ENCODE results near the gene MBNL2.

MBNL2 gene

DNA sequence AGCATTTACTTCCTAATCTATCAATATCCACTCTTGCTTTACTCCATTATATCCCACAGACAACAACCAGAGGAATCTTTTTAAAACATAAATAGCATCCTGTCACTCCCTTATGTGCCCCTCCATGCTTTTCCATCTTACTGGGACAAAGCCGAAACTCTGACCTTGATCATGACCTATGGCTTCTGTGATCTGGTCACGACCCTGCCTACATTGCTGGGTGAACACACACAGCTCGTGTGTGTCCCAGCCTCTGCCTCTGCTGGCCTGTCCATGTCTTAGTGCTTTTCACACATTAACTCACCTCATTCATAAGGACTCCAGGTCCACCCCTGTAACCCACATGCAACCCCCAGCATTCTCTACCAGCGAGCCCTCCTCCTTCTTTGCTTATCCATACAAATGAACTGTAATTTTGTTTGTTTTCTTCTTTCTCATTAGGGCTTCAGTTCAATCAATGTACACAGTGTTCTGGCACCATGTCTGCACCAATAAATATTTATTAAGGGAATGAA is 115.9 kb downstream of the MBNL2 start:
- no peak for DNase-seq (ENCODE audit: low spot score)
- TF ChIP-seq, protein P1, sequence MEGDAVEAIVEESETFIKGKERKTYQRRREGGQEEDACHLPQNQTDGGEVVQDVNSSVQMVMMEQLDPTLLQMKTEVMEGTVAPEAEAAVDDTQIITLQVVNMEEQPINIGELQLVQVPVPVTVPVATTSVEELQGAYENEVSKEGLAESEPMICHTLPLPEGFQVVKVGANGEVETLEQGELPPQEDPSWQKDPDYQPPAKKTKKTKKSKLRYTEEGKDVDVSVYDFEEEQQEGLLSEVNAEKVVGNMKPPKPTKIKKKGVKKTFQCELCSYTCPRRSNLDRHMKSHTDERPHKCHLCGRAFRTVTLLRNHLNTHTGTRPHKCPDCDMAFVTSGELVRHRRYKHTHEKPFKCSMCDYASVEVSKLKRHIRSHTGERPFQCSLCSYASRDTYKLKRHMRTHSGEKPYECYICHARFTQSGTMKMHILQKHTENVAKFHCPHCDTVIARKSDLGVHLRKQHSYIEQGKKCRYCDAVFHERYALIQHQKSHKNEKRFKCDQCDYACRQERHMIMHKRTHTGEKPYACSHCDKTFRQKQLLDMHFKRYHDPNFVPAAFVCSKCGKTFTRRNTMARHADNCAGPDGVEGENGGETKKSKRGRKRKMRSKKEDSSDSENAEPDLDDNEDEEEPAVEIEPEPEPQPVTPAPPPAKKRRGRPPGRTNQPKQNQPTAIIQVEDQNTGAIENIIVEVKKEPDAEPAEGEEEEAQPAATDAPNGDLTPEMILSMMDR (IDR thresholded peaks at IDR 0.05; ENCODE audit: extremely low read depth, insufficient read depth, missing control alignments) = no peak
- in situ Hi-C loops (cut with MboI; ENCODE audit: low pct_unique_long_range_greater_than_20kb, low sequenced_read_pairs, unreplicated experiment) = no loop called here

DNA sequence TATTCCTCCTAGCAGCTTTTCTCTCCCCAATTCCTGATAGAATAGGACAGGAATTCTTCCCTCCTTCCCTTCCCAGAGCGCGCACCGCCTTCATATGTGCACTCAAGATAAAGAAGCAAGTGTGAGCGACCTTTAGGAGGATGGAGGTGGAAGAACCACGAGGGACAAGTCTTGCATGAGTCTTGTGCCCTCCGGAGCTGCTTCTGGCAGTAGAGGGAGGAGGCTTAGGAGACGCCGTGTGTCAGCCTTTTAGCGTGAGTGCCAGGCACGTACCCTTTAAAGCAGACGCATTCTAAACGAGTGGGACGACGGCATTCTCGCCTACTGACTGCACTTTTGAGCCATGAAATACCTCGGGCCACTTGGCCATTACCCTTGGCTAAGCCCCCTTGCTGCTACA is 116.4 kb downstream of the MBNL2 start:
- no peak for DNase-seq (ENCODE audit: low spot score)
- in situ Hi-C loops (cut with MboI; ENCODE audit: low pct_unique_long_range_greater_than_20kb, low sequenced_read_pairs, unreplicated experiment) = no loop called here
- TF ChIP-seq, protein P1 (IDR thresholded peaks at IDR 0.05; ENCODE audit: extremely low read depth, insufficient read depth, missing control alignments) = no peak

DNA sequence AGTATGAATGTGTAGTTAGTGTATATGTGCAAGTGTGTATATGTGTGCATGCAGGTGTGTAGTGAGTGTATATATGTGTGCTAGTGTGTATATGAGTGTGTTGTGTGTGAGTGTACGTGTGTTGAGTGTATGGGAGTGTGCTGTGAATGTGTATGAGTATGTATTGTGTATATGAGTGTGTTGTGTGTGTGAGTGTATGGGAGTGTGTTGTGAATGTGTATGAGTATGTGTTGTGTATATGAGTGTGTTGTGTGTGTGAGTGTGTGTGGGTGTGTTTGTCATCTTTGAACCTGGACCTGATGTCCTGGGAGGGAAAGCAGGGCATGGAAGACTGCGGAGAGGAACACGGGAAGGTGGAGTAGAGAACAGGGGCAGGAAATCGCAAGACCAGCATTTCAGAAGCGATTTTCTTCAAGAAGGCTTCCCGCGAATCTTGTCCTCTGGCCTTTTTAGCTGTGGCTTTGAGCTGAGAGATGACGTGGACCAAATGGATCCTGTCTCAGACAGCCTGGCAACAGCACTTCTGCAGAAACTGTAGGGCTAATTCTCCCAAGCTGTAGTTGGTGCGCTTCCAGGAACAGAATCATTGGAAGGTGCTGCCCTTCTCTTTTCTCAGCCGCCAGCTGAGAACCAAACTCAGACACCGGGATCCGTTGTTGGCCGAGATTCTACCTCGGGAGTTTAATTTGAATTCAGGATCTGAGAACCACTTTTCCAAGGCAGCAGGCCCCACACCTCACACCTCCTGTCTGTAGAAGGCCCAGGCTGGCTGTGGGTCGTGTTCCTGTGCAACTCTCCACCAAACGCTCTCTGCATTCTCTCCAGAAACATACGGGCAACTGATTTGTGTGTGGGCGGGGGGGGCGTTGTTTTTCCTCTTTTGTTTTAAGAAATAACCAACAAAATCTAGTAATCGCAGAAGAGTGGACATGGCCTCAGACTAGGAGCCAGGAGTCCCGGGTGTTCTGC is 117.2 kb downstream of the MBNL2 start:
- DNase-seq (ENCODE audit: low spot score) = no peak
- TF ChIP-seq, protein P1 (IDR thresholded peaks at IDR 0.05; ENCODE audit: extremely low read depth, insufficient read depth, missing control alignments) = no peak
- in situ Hi-C loops (cut with MboI; ENCODE audit: low pct_unique_long_range_greater_than_20kb, low sequenced_read_pairs, unreplicated experiment) = no loop called here

DNA sequence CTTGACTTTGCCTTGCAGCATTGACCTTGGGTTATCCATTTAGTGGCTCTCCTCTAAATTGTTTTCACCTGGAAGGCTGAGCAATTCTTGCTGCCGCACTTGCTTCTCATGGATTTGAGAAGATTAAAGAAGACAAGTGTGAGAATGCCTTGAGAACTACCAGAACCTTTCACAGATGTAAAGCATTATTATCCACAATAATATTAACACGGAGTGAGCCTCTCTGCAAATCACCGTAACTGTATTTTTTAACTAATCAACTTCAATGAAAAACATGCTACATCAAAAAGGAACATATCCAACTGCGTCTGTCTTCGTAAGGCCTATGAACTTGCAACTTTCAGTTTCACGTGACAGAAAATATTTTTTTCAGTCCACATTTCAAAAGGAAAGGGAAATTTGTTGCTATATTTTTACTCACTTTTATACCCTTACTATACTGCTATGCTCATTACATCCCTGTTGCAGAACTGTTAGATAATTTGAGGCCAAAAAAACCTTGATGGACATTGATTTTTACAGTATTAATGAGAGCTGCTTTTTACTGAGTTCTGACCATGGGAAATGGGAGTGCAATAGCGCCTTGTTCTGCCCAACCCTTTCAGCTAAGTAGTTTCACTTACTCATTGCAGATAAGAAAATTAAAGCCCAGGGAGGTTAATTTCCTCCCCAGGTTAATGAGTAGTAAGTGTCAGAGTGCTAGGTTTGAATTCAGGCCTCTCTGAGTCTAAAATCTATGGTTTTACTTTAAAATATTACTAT is 118.0 kb downstream of the MBNL2 start:
- no peak for DNase-seq (ENCODE audit: low spot score)
- TF ChIP-seq, protein P1 (IDR thresholded peaks at IDR 0.05; ENCODE audit: extremely low read depth, insufficient read depth, missing control alignments) = no peak
- in situ Hi-C loops (cut with MboI; ENCODE audit: low pct_unique_long_range_greater_than_20kb, low sequenced_read_pairs, unreplicated experiment) = loop anchor here (10.0 kb wide), 1 partner anchor 225 kb away; no protein-coding TSS in a partner anchor

DNA sequence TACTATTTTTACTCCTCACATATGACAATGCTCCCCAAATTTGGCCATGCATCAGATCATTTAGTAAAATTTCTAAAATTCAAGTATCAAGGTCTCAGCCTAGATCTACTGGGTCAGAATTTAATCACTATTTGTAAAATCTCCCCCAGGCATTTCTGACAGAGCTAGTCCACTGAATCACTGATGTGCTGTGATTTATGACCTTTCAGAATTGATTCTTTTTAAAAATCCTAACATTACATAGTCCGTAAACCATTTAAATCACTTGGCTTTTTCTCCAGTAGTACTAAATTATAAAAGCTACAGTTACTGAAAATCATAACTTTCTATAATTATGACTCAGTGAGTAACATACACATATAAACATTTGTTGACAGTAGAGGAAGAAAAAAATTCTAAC is 119.0 kb downstream of the MBNL2 start:
- TF ChIP-seq, protein P1 (IDR thresholded peaks at IDR 0.05; ENCODE audit: extremely low read depth, insufficient read depth, missing control alignments) = no peak
- in situ Hi-C loops (cut with MboI; ENCODE audit: low pct_unique_long_range_greater_than_20kb, low sequenced_read_pairs, unreplicated experiment) = loop anchor here (10.0 kb wide), 1 partner anchor 226 kb away; no protein-coding TSS in a partner anchor
- DNase-seq (ENCODE audit: low spot score) = no peak

DNA sequence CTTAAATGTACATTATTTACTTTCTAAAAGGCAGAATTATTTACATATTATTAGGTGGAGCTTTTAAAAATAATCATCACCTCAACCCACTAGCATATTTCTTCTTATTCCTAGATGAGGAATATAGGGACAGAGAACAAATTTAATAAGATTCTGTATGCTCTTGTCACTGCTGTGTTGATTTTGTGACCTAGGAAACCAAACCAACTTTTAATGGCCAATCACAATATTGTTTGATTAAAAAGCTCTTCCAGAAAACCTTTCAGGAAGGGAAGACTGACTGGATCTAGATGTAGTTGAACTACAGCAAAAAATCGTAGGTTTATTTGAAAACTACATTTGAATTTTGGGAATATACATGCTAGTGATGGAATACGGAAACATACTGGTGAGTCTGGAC is 120.0 kb downstream of the MBNL2 start:
- in situ Hi-C loops (cut with MboI; ENCODE audit: low pct_unique_long_range_greater_than_20kb, low sequenced_read_pairs, unreplicated experiment) = loop anchor here (10.0 kb wide), 1 partner anchor 227 kb away; no protein-coding TSS in a partner anchor
- TF ChIP-seq, protein P1 (IDR thresholded peaks at IDR 0.05; ENCODE audit: extremely low read depth, insufficient read depth, missing control alignments) = no peak
- DNase-seq (ENCODE audit: low spot score) = no peak
